IMR-90 (cell line): ENCODE results near the gene ZNF763. TPM values are rescaled to one million over a fixed set of nuclear protein-coding genes. Genes with fewer than 3 reads are reported as not detected.

ENCODE experiments used
- ATAC-seq: fragments of 200-7000 bp; cut with Tn5 transposase; 2 replicates; pipeline ENCODE4 v1.9.1; 2020; ENCODE audit warnings: low read depth, mild to moderate bottlenecking, moderate library complexity
- BruUV-seq: library from RNA; stranded (reverse); fragments of 400-500 nt; replicated peaks from 2 replicates; lab custom pipeline; 2021; lab: Mats Ljungman, UMichigan
- CTCF ChIA-PET: fragments of 300-600 bp; formaldehyde crosslinking; extraction: SDS; loops from one replicate; lab custom pipeline; 2021; ENCODE audit warnings: antibody characterized with exemption; lab: Yijun Ruan, JAX
- POLR2A ChIA-PET: fragments of 300-600 bp; sonication (Branson Sonifier 250); formaldehyde crosslinking; loops from one replicate; lab custom pipeline; 2022; ENCODE audit warnings: antibody characterized with exemption; ENCODE audit not compliant: unreplicated experiment; lab: Charles Lee
- DNase-seq: peaks from one replicate; pipeline ENCODE4 v3.0.0; 2013
- H2AFZ ChIP-seq: replicated peaks from 2 replicates; pipeline ENCODE3; 2013; ENCODE audit warnings: low read length, mild to moderate bottlenecking; ENCODE audit not compliant: poor library complexity
- H2AK5ac ChIP-seq: 2 replicates; pipeline ENCODE4 v1.6.1; 2013; ENCODE audit warnings: low read depth, low read length, inconsistent platforms
- H2AK9ac ChIP-seq: replicated peaks from 2 replicates; pipeline ENCODE3; 2013; ENCODE audit warnings: mild to moderate bottlenecking, low read depth, low read length, moderate library complexity; ENCODE audit not compliant: poor library complexity
- H2BK120ac ChIP-seq: 2 replicates; pipeline ENCODE4 v1.6.1; 2013; ENCODE audit warnings: low read depth, low read length, inconsistent platforms
- H2BK15ac ChIP-seq: 3 replicates; pipeline ENCODE4 v1.6.1; 2013; ENCODE audit warnings: low read depth, low read length, inconsistent platforms
- H2BK20ac ChIP-seq: 2 replicates; pipeline ENCODE4 v1.6.1; 2013; ENCODE audit warnings: low read depth, mild to moderate bottlenecking, inconsistent platforms, low read length, moderate library complexity
- H2BK5ac ChIP-seq: 2 replicates; pipeline ENCODE4 v1.6.1; 2013; ENCODE audit warnings: mild to moderate bottlenecking, low read depth, low read length, inconsistent platforms; ENCODE audit not compliant: poor library complexity, severe bottlenecking
- H3K14ac ChIP-seq: replicated peaks from 2 replicates; pipeline ENCODE4 v1.6.1; 2013; ENCODE audit warnings: low read depth, low read length, inconsistent platforms
- H3K18ac ChIP-seq: 2 replicates; pipeline ENCODE4 v1.6.1; 2013; ENCODE audit warnings: low read depth, low read length, control low read depth
- H3K23ac ChIP-seq: 2 replicates; pipeline ENCODE4 v1.6.1; 2013; ENCODE audit warnings: low read depth, low read length, inconsistent platforms
- H3K27ac ChIP-seq: 2 replicates; pipeline ENCODE4 v1.5.1; 2013; ENCODE audit warnings: mild to moderate bottlenecking, control low read depth, low read length; ENCODE audit not compliant: insufficient read depth
- H3K27me3 ChIP-seq: 2 replicates; pipeline ENCODE4 v1.6.1; 2013; ENCODE audit warnings: low read length; ENCODE audit not compliant: control insufficient read depth, insufficient read depth
- H3K36me3 ChIP-seq: 2 replicates; pipeline ENCODE4 v1.6.1; 2013; ENCODE audit warnings: low read length, mixed read lengths; ENCODE audit not compliant: control insufficient read depth, insufficient read depth
- H3K4ac ChIP-seq: 2 replicates; pipeline ENCODE4 v1.6.1; 2013; ENCODE audit warnings: low read depth, low read length, inconsistent platforms
- H3K4me1 ChIP-seq: 2 replicates; pipeline ENCODE4 v1.6.1; 2013; ENCODE audit warnings: low read length, mixed read lengths; ENCODE audit not compliant: control insufficient read depth, insufficient read depth
- H3K4me2 ChIP-seq: 2 replicates; pipeline ENCODE4 v1.6.1; 2013; ENCODE audit warnings: low read depth, mild to moderate bottlenecking, control low read depth, low read length, moderate library complexity
- H3K4me3 ChIP-seq: 2 replicates; pipeline ENCODE4 v1.5.1; 2013; ENCODE audit warnings: low read depth, mild to moderate bottlenecking, control low read depth, low read length, moderate library complexity; ENCODE audit not compliant: insufficient read depth
- H3K56ac ChIP-seq: 2 replicates; pipeline ENCODE4 v1.6.1; 2013; ENCODE audit warnings: low read length, inconsistent platforms; ENCODE audit not compliant: insufficient read depth; ENCODE audit errors: extremely low read depth
- H3K79me1 ChIP-seq, 2 experiments: 2 replicates each; pipeline ENCODE4 v1.6.1; 2013; ENCODE audit warnings: low read length in 2 of 2, inconsistent platforms in 1 of 2, low read depth in 1 of 2
- H3K9ac ChIP-seq: 2 replicates; pipeline ENCODE4 v1.6.1; 2013; ENCODE audit warnings: low read depth, low read length, control low read depth
- H3K9me1 ChIP-seq: 2 replicates; pipeline ENCODE4 v1.6.1; 2013; ENCODE audit warnings: low read length, inconsistent platforms; ENCODE audit not compliant: insufficient read depth
- H3K9me3 ChIP-seq: 2 replicates; pipeline ENCODE4 v1.6.1; 2013; ENCODE audit warnings: low read length; ENCODE audit not compliant: control insufficient read depth, insufficient read depth
- H4K20me1 ChIP-seq: 2 replicates; pipeline ENCODE4 v1.6.1; 2013; ENCODE audit warnings: low read length, inconsistent platforms; ENCODE audit not compliant: insufficient read depth
- H4K5ac ChIP-seq: 2 replicates; pipeline ENCODE4 v1.6.1; 2013; ENCODE audit warnings: mild to moderate bottlenecking, low read depth, low read length, control low read depth
- H4K8ac ChIP-seq, 2 experiments: 2 replicates each; pipeline ENCODE4 v1.6.1; 2013; ENCODE audit warnings: low read depth in 2 of 2, low read length in 2 of 2, control low read depth in 1 of 2, inconsistent platforms in 1 of 2
- H4K91ac ChIP-seq: 2 replicates; pipeline ENCODE4 v1.6.1; 2013; ENCODE audit warnings: low read depth, low read length, inconsistent platforms; ENCODE audit not compliant: insufficient read depth
- BHLHE40 ChIP-seq: fragments of 150-350 bp; IDR thresholded peaks from 2 replicates; pipeline ENCODE4 v1.6.1; 2016; ENCODE audit warnings: mild to moderate bottlenecking, low read depth, low read length
- CEBPB ChIP-seq: IDR thresholded peaks from 2 replicates; pipeline ENCODE4 v1.6.1; 2012; ENCODE audit warnings: low read depth, low read length, improper control_type of control experiment
- CHD1 ChIP-seq: IDR thresholded peaks from 2 replicates; pipeline ENCODE4 v1.6.1; 2012; ENCODE audit warnings: low read depth, low read length, improper control_type of control experiment
- FOS ChIP-seq: fragments of 150-350 bp; IDR thresholded peaks from 2 replicates; pipeline ENCODE4 v1.6.1; 2016; ENCODE audit warnings: low read depth, low read length
- MAFK ChIP-seq: IDR thresholded peaks from 2 replicates; pipeline ENCODE4 v1.6.1; 2012; ENCODE audit warnings: low read depth, low read length, improper control_type of control experiment
- MAZ ChIP-seq: IDR thresholded peaks from 2 replicates; pipeline ENCODE4 v1.6.1; 2012; ENCODE audit warnings: low read depth, mild to moderate bottlenecking, low read length, improper control_type of control experiment, moderate library complexity, borderline replicate concordance
- MXI1 ChIP-seq: IDR thresholded peaks from 2 replicates; pipeline ENCODE4 v1.6.1; 2012; ENCODE audit warnings: low read depth, mild to moderate bottlenecking, low read length, moderate library complexity, borderline replicate concordance
- NFE2L2 ChIP-seq: fragments of 150-350 bp; IDR thresholded peaks from 2 replicates; pipeline ENCODE4 v1.6.1; 2016; ENCODE audit warnings: low read depth, mild to moderate bottlenecking, low read length
- POLR2A ChIP-seq: IDR thresholded peaks from 2 replicates; pipeline ENCODE4 v1.6.1; 2012; ENCODE audit warnings: mild to moderate bottlenecking, low read depth, low read length
- RAD21 ChIP-seq: IDR thresholded peaks from 2 replicates; pipeline ENCODE4 v1.6.1; 2012; ENCODE audit warnings: low read length, improper control_type of control experiment
- RCOR1 ChIP-seq: IDR thresholded peaks from 2 replicates; pipeline ENCODE4 v1.6.1; 2012; ENCODE audit warnings: mild to moderate bottlenecking, low read length, improper control_type of control experiment; ENCODE audit not compliant: insufficient replicate concordance
- RFX5 ChIP-seq: IDR thresholded peaks from 2 replicates; pipeline ENCODE4 v1.8.0; 2012; ENCODE audit warnings: low read depth, mild to moderate bottlenecking, low read length, moderate library complexity
- SMC3 ChIP-seq: fragments of 150-350 bp; IDR thresholded peaks from 2 replicates; pipeline ENCODE4 v1.6.1; 2016; ENCODE audit warnings: low read depth, mild to moderate bottlenecking, antibody characterized with exemption, low read length, moderate library complexity
- WGBS, 2 experiments: methylation state at CpG; one replicate each; pipeline versions ENCODE4 v1.1.5 to v1.1.7; 2013; ENCODE audit warnings: missing lambda C conversion rate in 2 of 2; ENCODE audit not compliant: insufficient read length in 1 of 2; ENCODE audit errors: extremely low coverage in 2 of 2; 5-methylcytosine and 5-hydroxymethylcytosine counted together
- dilution Hi-C: fragments of 300-500 bp; cut with HindIII; formaldehyde crosslinking; loops from one replicate; pipeline ENCODE4 v1.14.3; 2018; ENCODE audit warnings: low sequenced_read_pairs; ENCODE audit not compliant: unreplicated experiment
- in situ Hi-C: fragments of 300-500 bp; cut with MboI; formaldehyde crosslinking; loops from 3 replicates; pipeline ENCODE4 v1.14.3; 2019; ENCODE audit warnings: low sequenced_read_pairs, inconsistent platforms, mixed read lengths
- intact Hi-C: fragments of 100-400 bp; cut with micrococcal nuclease; formaldehyde crosslinking; loops from 2 replicates; pipeline ENCODE4 v1.10.0; 2022
- polyA plus RNA-seq, 3 experiments: library from polyadenylated mRNA; depleted of rRNA; stranded (reverse); fragments of >200 nt; gene quantifications; 2 replicates each; pipeline ENCODE4 v1.2.3, GENCODE V29; 2012; ENCODE audit warnings: low replicate concordance in 1 of 3
- total RNA-seq: library from RNA; depleted of rRNA; stranded (reverse); fragments of >200 nt; gene quantifications from 2 replicates; pipeline ENCODE4 v1.2.3, GENCODE V29; 2012
- TF ChIP-seq, protein P1 (sequence below): conservative IDR thresholded peaks from 2 replicates; pipeline ENCODE4 v1.5.1; 2012; ENCODE audit warnings: mild to moderate bottlenecking, low read depth, low read length, improper control_type of control experiment
- TF ChIP-seq, protein P2 (sequence below): fragments of 150-350 bp; IDR thresholded peaks from 2 replicates; pipeline ENCODE4 v1.6.1; 2017; ENCODE audit warnings: mild to moderate bottlenecking, antibody characterized with exemption, low read length, low read depth
- TF ChIP-seq, protein P3 (sequence below): fragments of 150-350 bp; IDR thresholded peaks from 2 replicates; pipeline ENCODE4 v1.6.1; 2016; ENCODE audit warnings: low read depth, mild to moderate bottlenecking, low read length, moderate library complexity, borderline replicate concordance

The ZNF763 gene
- total and polyA plus RNA-seq, 2 of the 4 experiments (the other 2 are of a cell fraction) = 0.90 to 0.94 TPM

DNA sequence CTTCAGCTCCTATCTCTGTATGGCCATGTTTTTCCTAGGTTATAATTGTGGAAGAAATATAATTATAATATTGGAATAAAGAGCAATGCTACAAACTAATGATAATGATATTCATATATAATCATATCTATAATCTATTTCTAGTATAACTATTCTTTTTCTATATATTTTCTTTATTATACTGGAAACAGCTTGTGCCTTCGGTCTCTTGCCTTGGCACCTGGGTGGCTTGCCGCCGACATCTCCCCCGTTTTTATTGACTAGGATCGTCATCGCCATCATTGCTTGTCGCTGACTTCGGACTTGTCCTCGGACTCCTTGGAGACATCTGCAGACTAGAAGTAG lies 24.2 kb downstream of the ZNF763 start:
- no TSS peak for BruUV-seq
- no peak for ATAC-seq
- no peaks in the 10 kb centered on the region for H3K9me1 ChIP-seq
- no peak overlapping the region for H3K27ac ChIP-seq
- peaks cover 2% of the 10 kb centered on the region; the same call in 1 of the 2 replicates for H3K4me1 ChIP-seq
- TF ChIP-seq MAFK (no peak), CEBPB (no peak), FOS (no peak), MXI1 (no peak), CHD1 (no peak), SMC3 (no peak), MAZ (no peak), RCOR1 (no peak), BHLHE40 (no peak), NFE2L2 (no peak), POLR2A (no peak), RFX5 (no peak), RAD21 (no peak)
- TF ChIP-seq, protein P1, sequence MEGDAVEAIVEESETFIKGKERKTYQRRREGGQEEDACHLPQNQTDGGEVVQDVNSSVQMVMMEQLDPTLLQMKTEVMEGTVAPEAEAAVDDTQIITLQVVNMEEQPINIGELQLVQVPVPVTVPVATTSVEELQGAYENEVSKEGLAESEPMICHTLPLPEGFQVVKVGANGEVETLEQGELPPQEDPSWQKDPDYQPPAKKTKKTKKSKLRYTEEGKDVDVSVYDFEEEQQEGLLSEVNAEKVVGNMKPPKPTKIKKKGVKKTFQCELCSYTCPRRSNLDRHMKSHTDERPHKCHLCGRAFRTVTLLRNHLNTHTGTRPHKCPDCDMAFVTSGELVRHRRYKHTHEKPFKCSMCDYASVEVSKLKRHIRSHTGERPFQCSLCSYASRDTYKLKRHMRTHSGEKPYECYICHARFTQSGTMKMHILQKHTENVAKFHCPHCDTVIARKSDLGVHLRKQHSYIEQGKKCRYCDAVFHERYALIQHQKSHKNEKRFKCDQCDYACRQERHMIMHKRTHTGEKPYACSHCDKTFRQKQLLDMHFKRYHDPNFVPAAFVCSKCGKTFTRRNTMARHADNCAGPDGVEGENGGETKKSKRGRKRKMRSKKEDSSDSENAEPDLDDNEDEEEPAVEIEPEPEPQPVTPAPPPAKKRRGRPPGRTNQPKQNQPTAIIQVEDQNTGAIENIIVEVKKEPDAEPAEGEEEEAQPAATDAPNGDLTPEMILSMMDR = no peak
- TF ChIP-seq, protein P2, sequence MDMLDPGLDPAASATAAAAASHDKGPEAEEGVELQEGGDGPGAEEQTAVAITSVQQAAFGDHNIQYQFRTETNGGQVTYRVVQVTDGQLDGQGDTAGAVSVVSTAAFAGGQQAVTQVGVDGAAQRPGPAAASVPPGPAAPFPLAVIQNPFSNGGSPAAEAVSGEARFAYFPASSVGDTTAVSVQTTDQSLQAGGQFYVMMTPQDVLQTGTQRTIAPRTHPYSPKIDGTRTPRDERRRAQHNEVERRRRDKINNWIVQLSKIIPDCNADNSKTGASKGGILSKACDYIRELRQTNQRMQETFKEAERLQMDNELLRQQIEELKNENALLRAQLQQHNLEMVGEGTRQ = no peak
- TF ChIP-seq, protein P3, sequence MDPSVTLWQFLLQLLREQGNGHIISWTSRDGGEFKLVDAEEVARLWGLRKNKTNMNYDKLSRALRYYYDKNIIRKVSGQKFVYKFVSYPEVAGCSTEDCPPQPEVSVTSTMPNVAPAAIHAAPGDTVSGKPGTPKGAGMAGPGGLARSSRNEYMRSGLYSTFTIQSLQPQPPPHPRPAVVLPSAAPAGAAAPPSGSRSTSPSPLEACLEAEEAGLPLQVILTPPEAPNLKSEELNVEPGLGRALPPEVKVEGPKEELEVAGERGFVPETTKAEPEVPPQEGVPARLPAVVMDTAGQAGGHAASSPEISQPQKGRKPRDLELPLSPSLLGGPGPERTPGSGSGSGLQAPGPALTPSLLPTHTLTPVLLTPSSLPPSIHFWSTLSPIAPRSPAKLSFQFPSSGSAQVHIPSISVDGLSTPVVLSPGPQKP = no peak
- intact Hi-C loops (loop anchor here (1.0 to 10.0 kb wide), 3 partner anchors 66 to 314 kb away; partner anchors contain the start of gene ZNF20), dilution Hi-C loops (no loop called here), in situ Hi-C loops (no loop called here)
- ChIA-PET CTCF (interaction anchor here (0.8 to 3.9 kb wide), 5 partner anchors 13 to 108 kb away, joined by 3 to 24 read pairs (median 3); partner anchors contain the start of gene ZNF700), POLR2A (no interaction called here)
- H3K18ac ChIP-seq = no peak overlapping the region
- no peak overlapping the region for H4K5ac ChIP-seq
- no peak overlapping the region for H3K23ac ChIP-seq
- no peak overlapping the region for H4K8ac ChIP-seq
- no peak for DNase-seq
- no peak overlapping the region for H3K4ac ChIP-seq
- H3K4me3 ChIP-seq = no peak overlapping the region
- no peak overlapping the region for H2BK20ac ChIP-seq
- no peaks in the 10 kb centered on the region for H3K9me3 ChIP-seq
- no peak overlapping the region for H2AK9ac ChIP-seq
- H3K27me3 ChIP-seq = no peaks in the 10 kb centered on the region
- H4K20me1 ChIP-seq = peaks cover 8% of the 10 kb centered on the region
- no CpG with 5 or more reads among the region's 9 CpGs for WGBS, 2 experiments
- no peak overlapping the region for H2BK120ac ChIP-seq
- no peak overlapping the region for H4K91ac ChIP-seq
- H2AFZ ChIP-seq = no peak overlapping the region
- H3K79me1 ChIP-seq = peaks cover 14 to 34% of the 10 kb centered on the region in 2 experiments
- no peak overlapping the region for H3K56ac ChIP-seq
- H2AK5ac ChIP-seq = no peak overlapping the region
- H3K14ac ChIP-seq = no peak overlapping the region
- H2BK5ac ChIP-seq = no peak overlapping the region
- no peak overlapping the region for H3K4me2 ChIP-seq
- no peaks in the 10 kb centered on the region for H3K36me3 ChIP-seq
- H2BK15ac ChIP-seq = no peak overlapping the region
- no peak overlapping the region for H3K9ac ChIP-seq
